OCI-LY7 (cell line): ENCODE results near the gene PTGES.

Source experiments
- CTCF ChIP-seq: fragments of 200-600 bp; sonication (generic); conservative IDR thresholded peaks from 2 replicates; pipeline ENCODE4 v1.5.1; 2014; ENCODE audit warnings: mild to moderate bottlenecking, antibody characterized with exemption, low read length, moderate library complexity, mixed read lengths
- EZH2phosphoT487 ChIP-seq: fragments of 200-600 bp; sonication (generic); IDR thresholded peaks from 2 replicates; pipeline ENCODE4 v1.6.1; 2018; ENCODE audit warnings: low read depth, borderline replicate concordance, mild to moderate bottlenecking, mixed run types, antibody characterized with exemption, low read length, moderate library complexity, mixed read lengths

GRCh38 chr9:129717991-129718390 lies 34.9 kb downstream of the PTGES start:
- TF ChIP-seq CTCF (no peak), EZH2phosphoT487 (no peak)
